Trophoblast cell (in vitro differentiated cells and primary cell): ENCODE results near the gene KLK10.

Source experiments
- DNase-seq, 2 donors: peaks; one replicate each; pipeline ENCODE4 v3.0.0-alpha.2; 2016
- H2AFZ ChIP-seq: 2 replicates; pipeline ENCODE4 v1.6.1; 2013; ENCODE audit warnings: low read length, moderate library complexity, mild to moderate bottlenecking; ENCODE audit not compliant: insufficient read depth, poor library complexity
- H2AK5ac ChIP-seq: 2 replicates; pipeline ENCODE4 v1.6.1; 2013; ENCODE audit warnings: mild to moderate bottlenecking, low read length
- H2BK120ac ChIP-seq: 2 replicates; pipeline ENCODE4 v1.6.1; 2013; ENCODE audit warnings: low read length, mild to moderate bottlenecking, moderate library complexity; ENCODE audit not compliant: insufficient read depth, poor library complexity
- H2BK12ac ChIP-seq: 2 replicates; pipeline ENCODE4 v1.6.1; 2013; ENCODE audit warnings: mild to moderate bottlenecking, low read length, moderate library complexity
- H2BK5ac ChIP-seq: 2 replicates; pipeline ENCODE4 v1.6.1; 2013; ENCODE audit warnings: low read length, low read depth, moderate library complexity, mild to moderate bottlenecking; ENCODE audit not compliant: poor library complexity
- H3K14ac ChIP-seq: 2 replicates; pipeline ENCODE4 v1.6.1; 2013; ENCODE audit warnings: mild to moderate bottlenecking, low read length
- H3K18ac ChIP-seq: 2 replicates; pipeline ENCODE4 v1.6.1; 2013; ENCODE audit warnings: mild to moderate bottlenecking, low read length
- H3K23ac ChIP-seq: 2 replicates; pipeline ENCODE4 v1.6.1; 2013; ENCODE audit warnings: low read length
- H3K27ac ChIP-seq: 2 replicates; pipeline ENCODE4 v1.5.1; 2013; ENCODE audit warnings: low read depth, mild to moderate bottlenecking, inconsistent platforms, low read length, moderate library complexity
- H3K27me3 ChIP-seq: 2 replicates; pipeline ENCODE4 v1.6.1; 2013; ENCODE audit warnings: inconsistent platforms, mild to moderate bottlenecking, low read length, moderate library complexity; ENCODE audit not compliant: insufficient read depth
- H3K36me3 ChIP-seq, 2 experiments: 1 replicate in 1 of 2; 2 replicates in 1 of 2; pipeline ENCODE4 v1.6.1; 2013; ENCODE audit warnings: low read length in 2 of 2, mild to moderate bottlenecking in 2 of 2, moderate library complexity in 1 of 2; ENCODE audit not compliant: insufficient read depth in 2 of 2, control insufficient read depth in 1 of 2
- H3K4ac ChIP-seq: 2 replicates; pipeline ENCODE4 v1.6.1; 2013; ENCODE audit warnings: low read depth, mild to moderate bottlenecking, low read length, moderate library complexity
- H3K4me1 ChIP-seq, 2 experiments: 1 replicate in 1 of 2; 2 replicates in 1 of 2; pipeline ENCODE4 v1.6.1; 2013; ENCODE audit warnings: low read length in 2 of 2, mild to moderate bottlenecking in 2 of 2, moderate library complexity in 1 of 2; ENCODE audit not compliant: insufficient read depth in 2 of 2, control insufficient read depth in 1 of 2
- H3K4me2 ChIP-seq: 2 replicates; pipeline ENCODE4 v1.6.1; 2013; ENCODE audit warnings: inconsistent platforms, mild to moderate bottlenecking, low read length, moderate library complexity
- H3K4me3 ChIP-seq: 2 replicates; pipeline ENCODE4 v1.5.1; 2013; ENCODE audit warnings: mild to moderate bottlenecking, low read depth, low read length, inconsistent platforms
- H3K79me1 ChIP-seq: one replicate; pipeline ENCODE4 v1.6.1; 2013; ENCODE audit warnings: low read length
- H3K79me2 ChIP-seq: 2 replicates; pipeline ENCODE4 v1.6.1; 2013; ENCODE audit warnings: low read length, mild to moderate bottlenecking; ENCODE audit not compliant: control insufficient read depth, insufficient read depth, poor library complexity
- H3K9ac ChIP-seq: 2 replicates; pipeline ENCODE4 v1.6.1; 2013; ENCODE audit warnings: mild to moderate bottlenecking, low read length
- H3K9me3 ChIP-seq: 2 replicates; pipeline ENCODE4 v1.6.1; 2013; ENCODE audit warnings: low read depth, mild to moderate bottlenecking, control low read depth, inconsistent platforms, low read length; ENCODE audit not compliant: insufficient read depth
- H4K12ac ChIP-seq: 2 replicates; pipeline ENCODE4 v1.6.1; 2013; ENCODE audit warnings: low read depth, mild to moderate bottlenecking, low read length, moderate library complexity
- H4K8ac ChIP-seq: 2 replicates; pipeline ENCODE4 v1.6.1; 2013; ENCODE audit warnings: low read depth, mild to moderate bottlenecking, low read length, moderate library complexity
- H4K91ac ChIP-seq: one replicate; pipeline ENCODE4 v1.6.1; 2013; ENCODE audit warnings: low read depth, mild to moderate bottlenecking, low read length, moderate library complexity
- WGBS: extraction: QIAGEN DNeasy Blood & Tissue Kit; methylation state at CpG from one replicate; pipeline ENCODE4 v1.1.7; 2013; ENCODE audit warnings: missing lambda C conversion rate; ENCODE audit not compliant: insufficient read length, insufficient coverage; ENCODE audit errors: extremely low coverage; 5-methylcytosine and 5-hydroxymethylcytosine counted together

The KLK10 gene

GRCh38 chr19:51036519-51036918 lies 17.0 kb upstream of the KLK10 start:
- Histone ChIP-seq H2AFZ (no peak overlapping the region), H3K4me3 (no peak overlapping the region), H3K36me3 (no peaks in the 10 kb centered on the region), H3K4me2 (no peak overlapping the region), H3K9ac (no peak overlapping the region), H4K91ac (no peak overlapping the region), H3K79me1 (no peaks in the 10 kb centered on the region), H3K27me3 (no peaks in the 10 kb centered on the region), H2BK120ac (no peak overlapping the region), H3K23ac (no peak overlapping the region), H2BK5ac (no peak overlapping the region), H3K9me3 (no peaks in the 10 kb centered on the region), H3K18ac (no peak overlapping the region), H3K4ac (no peak overlapping the region), H2AK5ac (no peak overlapping the region), H2BK12ac (no peak overlapping the region), H3K4me1 (no peaks in the 10 kb centered on the region), H3K79me2 (no peaks in the 10 kb centered on the region), H4K12ac (no peak overlapping the region), H3K14ac (no peak overlapping the region), H3K27ac (no peak overlapping the region), H4K8ac (no peak overlapping the region)
- no peak for DNase-seq
- no CpG with 5 or more reads among the region's 9 CpGs for WGBS

- no peak within 1 kb of the TSS for H3K4ac ChIP-seq
- H3K4me2 ChIP-seq: no peak within 1 kb of the TSS
- no peaks in the 10 kb centered on the region for H3K79me2 ChIP-seq
- H3K18ac ChIP-seq: no peak within 1 kb of the TSS
- no peak within 1 kb of the TSS for H4K91ac ChIP-seq
- no peak within 1 kb of the TSS for H3K9ac ChIP-seq
- no peak within 1 kb of the TSS for H2AFZ ChIP-seq
- H3K14ac ChIP-seq: no peak within 1 kb of the TSS
- no CpG with 5 or more reads among the region's 11 CpGs for WGBS
- H3K27ac ChIP-seq: no peak within 1 kb of the TSS
- H2BK12ac ChIP-seq: no peak within 1 kb of the TSS
- no peaks in the 10 kb centered on the region for H3K79me1 ChIP-seq
- H4K12ac ChIP-seq: no peak within 1 kb of the TSS
- H3K9me3 ChIP-seq: no peaks in the 10 kb centered on the region
- H2BK120ac ChIP-seq: no peak within 1 kb of the TSS
- H4K8ac ChIP-seq: no peak within 1 kb of the TSS
- no peaks in the 10 kb centered on the region for H3K4me1 ChIP-seq
- no peaks in the 10 kb centered on the region for H3K27me3 ChIP-seq
- no peak within 1 kb of the TSS for H2BK5ac ChIP-seq
- H3K4me3 ChIP-seq: no peak within 1 kb of the TSS
- H3K36me3 ChIP-seq: no peaks in the 10 kb centered on the region
- H3K23ac ChIP-seq: no peak within 1 kb of the TSS
- no peak for DNase-seq
- H2AK5ac ChIP-seq: no peak within 1 kb of the TSS
Measured at GRCh38 chr19:51034704-51035103, 15.2 kb upstream of the KLK10 start, which contains the start of gene KLK12. Gene KLK12 (minus strand): TSS chr19:51035002. CDS start chr19:51034621, 381 bp downstream.

GRCh38 chr19:51031880-51032225 lies 12.3 kb upstream of the KLK10 start:
- Histone ChIP-seq H3K27ac (no peak overlapping the region), H4K12ac (no peak overlapping the region), H3K4me2 (no peak overlapping the region), H3K23ac (no peak overlapping the region), H4K8ac (no peak overlapping the region), H3K79me2 (no peaks in the 10 kb centered on the region), H3K4ac (no peak overlapping the region), H3K36me3 (no peaks in the 10 kb centered on the region), H4K91ac (no peak overlapping the region), H2BK120ac (no peak overlapping the region), H3K4me1 (no peaks in the 10 kb centered on the region), H2BK12ac (no peak overlapping the region), H3K4me3 (no peak overlapping the region), H3K79me1 (no peaks in the 10 kb centered on the region), H3K18ac (no peak overlapping the region), H3K14ac (no peak overlapping the region), H2BK5ac (no peak overlapping the region), H2AK5ac (no peak overlapping the region), H3K9ac (no peak overlapping the region), H3K9me3 (no peaks in the 10 kb centered on the region), H3K27me3 (no peaks in the 10 kb centered on the region), H2AFZ (no peak overlapping the region)
- no CpG with 5 or more reads among the region's 28 CpGs for WGBS
- DNase-seq: no peak

- Histone ChIP-seq H2AFZ (no peak overlapping the region), H3K79me2 (no peaks in the 10 kb centered on the region), H3K36me3 (no peaks in the 10 kb centered on the region), H3K9me3 (no peaks in the 10 kb centered on the region), H3K18ac (no peak overlapping the region), H3K4me3 (no peak overlapping the region), H4K12ac (no peak overlapping the region), H2AK5ac (no peak overlapping the region), H4K91ac (no peak overlapping the region), H3K14ac (no peak overlapping the region), H2BK5ac (no peak overlapping the region), H3K23ac (no peak overlapping the region), H2BK120ac (no peak overlapping the region), H3K4me1 (no peaks in the 10 kb centered on the region), H3K4ac (no peak overlapping the region), H2BK12ac (no peak overlapping the region), H3K9ac (no peak overlapping the region), H3K4me2 (no peak overlapping the region), H3K27me3 (no peaks in the 10 kb centered on the region), H3K79me1 (no peaks in the 10 kb centered on the region), H4K8ac (no peak overlapping the region), H3K27ac (no peak overlapping the region)
- no peak for DNase-seq
- no CpG with 5 or more reads among the region's 7 CpGs for WGBS
Measured at GRCh38 chr19:51031220-51031879, 11.8 kb upstream of the KLK10 start.
